Brain microvascular endothelial cell (primary cell): Measurements from ENCODE around the gene OR52J3.

Source experiments
- DNase-seq: peaks from one replicate; pipeline ENCODE4 v3.0.0-alpha.2; 2020
- H3K27ac ChIP-seq: fragments of 250-450 bp; sonication (Bioruptor Pico); 2 replicates; pipeline ENCODE4 v1.5.1; 2020; ENCODE audit warnings: mild to moderate bottlenecking, moderate library complexity
- H3K27me3 ChIP-seq: fragments of 250-450 bp; sonication (Bioruptor Pico); replicated peaks from 2 replicates; pipeline ENCODE4 v1.5.1; 2020; ENCODE audit warnings: mild to moderate bottlenecking
- H3K36me3 ChIP-seq: fragments of 250-450 bp; sonication (Bioruptor Pico); replicated peaks from 2 replicates; pipeline ENCODE4 v1.5.1; 2020; ENCODE audit warnings: mild to moderate bottlenecking
- H3K4me3 ChIP-seq: 2 replicates; pipeline ENCODE4 v1.5.1; 2011; ENCODE audit warnings: low read depth, mild to moderate bottlenecking, control low read depth, low read length, moderate library complexity
- CTCF ChIP-seq: IDR thresholded peaks from 2 replicates; pipeline ENCODE4 v1.5.1; 2011; ENCODE audit warnings: low read depth, mild to moderate bottlenecking, moderate library complexity, low read length, control low read depth, inconsistent platforms; ENCODE audit errors: missing control alignments
- in situ Hi-C: cut with HindIII; loops from 2 replicates; pipeline ENCODE4 v1.10.0; 2017; ENCODE audit warnings: low sequenced_read_pairs, low pct_ligation_motif_present

Gene OR52J3

GRCh38 chr11:5046226-5046625 lies at the start of gene OR52J3:
OR52J3 (plus strand) TSS chr11:5046526; CDS start chr11:5046526, 0 bp downstream.
- H3K4me3 ChIP-seq: no peak within 1 kb of the TSS
- H3K27ac ChIP-seq: no peak within 1 kb of the TSS
- DNase-seq: no peak
- no peaks in the 10 kb centered on the region for H3K27me3 ChIP-seq
- no peak for TF ChIP-seq CTCF
- in situ Hi-C loops: no loop called here
- no peaks in the 10 kb centered on the region for H3K36me3 ChIP-seq

- DNase-seq: peak; percentile 68
Observed at GRCh38 chr11:5004424-5005274, 41.7 kb upstream of the OR52J3 start.

GRCh38 chr11:5007561-5007960 lies 38.8 kb upstream of the OR52J3 start:
- Histone ChIP-seq H3K4me3 (no peak overlapping the region), H3K27ac (no peak overlapping the region), H3K36me3 (no peaks in the 10 kb centered on the region), H3K27me3 (no peaks in the 10 kb centered on the region)
- DNase-seq: no peak
- TF ChIP-seq CTCF: no peak
- in situ Hi-C loops: no loop called here

More at GRCh38 chr11:5004424-5005274, 41.7 kb upstream of the OR52J3 start:
- Histone ChIP-seq H3K4me3 (no peak overlapping the region), H3K36me3 (no peaks in the 10 kb centered on the region), H3K27ac (no peak overlapping the region), H3K27me3 (no peaks in the 10 kb centered on the region)
- peak; percentile 76 for TF ChIP-seq CTCF
- in situ Hi-C loops: no loop called here

- Histone ChIP-seq H3K36me3 (no peaks in the 10 kb centered on the region), H3K4me3 (no peak overlapping the region), H3K27me3 (no peaks in the 10 kb centered on the region), H3K27ac (no peak overlapping the region)
- in situ Hi-C loops: no loop called here
- no peak for DNase-seq
- no peak for TF ChIP-seq CTCF
Observed at GRCh38 chr11:5011254-5011653, 35.1 kb upstream of the OR52J3 start.

GRCh38 chr11:5013012-5013411 lies 33.3 kb upstream of the OR52J3 start:
- TF ChIP-seq CTCF: no peak
- in situ Hi-C loops: no loop called here

More at GRCh38 chr11:5013012-5013411, 33.3 kb upstream of the OR52J3 start:
- no peak for DNase-seq
- no peaks in the 10 kb centered on the region for H3K27me3 ChIP-seq
- no peak overlapping the region for H3K27ac ChIP-seq
- no peaks in the 10 kb centered on the region for H3K36me3 ChIP-seq
- no peak overlapping the region for H3K4me3 ChIP-seq
